ENCODE measurements around the gene SLC17A2. TPM values are rescaled to one million over a fixed set of nuclear protein-coding genes. Genes with fewer than 3 reads are reported as not detected.
A peak's percentile ranks its signal among the peaks of the same experiment; 100 is the strongest.

The SLC17A2 gene
- total and polyA plus RNA-seq, 2 of the 8 experiments (the other 6 are each of a cell fraction or from before 2014, with no cell fraction given) = not detected

DNA sequence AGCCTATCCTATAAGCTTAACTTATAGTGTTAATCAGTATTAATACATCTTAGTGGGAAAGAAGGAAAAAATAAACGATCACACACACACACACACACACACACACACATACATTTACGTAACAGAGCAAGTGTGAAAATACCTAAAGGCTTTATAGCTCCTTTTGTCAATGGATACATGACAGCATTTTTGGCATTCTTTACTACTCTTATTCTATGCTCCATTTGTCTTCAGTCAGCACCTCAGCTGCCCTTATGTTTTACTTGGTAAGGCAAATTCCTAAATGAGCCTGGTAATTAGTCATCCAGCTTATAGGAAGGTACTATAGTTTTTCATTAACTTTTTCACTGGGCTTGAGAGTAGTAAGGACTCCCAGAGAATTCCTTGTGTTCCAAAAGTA is 31.4 kb downstream of the SLC17A2 start (continued):
- TF ChIP-seq, protein P1, sequence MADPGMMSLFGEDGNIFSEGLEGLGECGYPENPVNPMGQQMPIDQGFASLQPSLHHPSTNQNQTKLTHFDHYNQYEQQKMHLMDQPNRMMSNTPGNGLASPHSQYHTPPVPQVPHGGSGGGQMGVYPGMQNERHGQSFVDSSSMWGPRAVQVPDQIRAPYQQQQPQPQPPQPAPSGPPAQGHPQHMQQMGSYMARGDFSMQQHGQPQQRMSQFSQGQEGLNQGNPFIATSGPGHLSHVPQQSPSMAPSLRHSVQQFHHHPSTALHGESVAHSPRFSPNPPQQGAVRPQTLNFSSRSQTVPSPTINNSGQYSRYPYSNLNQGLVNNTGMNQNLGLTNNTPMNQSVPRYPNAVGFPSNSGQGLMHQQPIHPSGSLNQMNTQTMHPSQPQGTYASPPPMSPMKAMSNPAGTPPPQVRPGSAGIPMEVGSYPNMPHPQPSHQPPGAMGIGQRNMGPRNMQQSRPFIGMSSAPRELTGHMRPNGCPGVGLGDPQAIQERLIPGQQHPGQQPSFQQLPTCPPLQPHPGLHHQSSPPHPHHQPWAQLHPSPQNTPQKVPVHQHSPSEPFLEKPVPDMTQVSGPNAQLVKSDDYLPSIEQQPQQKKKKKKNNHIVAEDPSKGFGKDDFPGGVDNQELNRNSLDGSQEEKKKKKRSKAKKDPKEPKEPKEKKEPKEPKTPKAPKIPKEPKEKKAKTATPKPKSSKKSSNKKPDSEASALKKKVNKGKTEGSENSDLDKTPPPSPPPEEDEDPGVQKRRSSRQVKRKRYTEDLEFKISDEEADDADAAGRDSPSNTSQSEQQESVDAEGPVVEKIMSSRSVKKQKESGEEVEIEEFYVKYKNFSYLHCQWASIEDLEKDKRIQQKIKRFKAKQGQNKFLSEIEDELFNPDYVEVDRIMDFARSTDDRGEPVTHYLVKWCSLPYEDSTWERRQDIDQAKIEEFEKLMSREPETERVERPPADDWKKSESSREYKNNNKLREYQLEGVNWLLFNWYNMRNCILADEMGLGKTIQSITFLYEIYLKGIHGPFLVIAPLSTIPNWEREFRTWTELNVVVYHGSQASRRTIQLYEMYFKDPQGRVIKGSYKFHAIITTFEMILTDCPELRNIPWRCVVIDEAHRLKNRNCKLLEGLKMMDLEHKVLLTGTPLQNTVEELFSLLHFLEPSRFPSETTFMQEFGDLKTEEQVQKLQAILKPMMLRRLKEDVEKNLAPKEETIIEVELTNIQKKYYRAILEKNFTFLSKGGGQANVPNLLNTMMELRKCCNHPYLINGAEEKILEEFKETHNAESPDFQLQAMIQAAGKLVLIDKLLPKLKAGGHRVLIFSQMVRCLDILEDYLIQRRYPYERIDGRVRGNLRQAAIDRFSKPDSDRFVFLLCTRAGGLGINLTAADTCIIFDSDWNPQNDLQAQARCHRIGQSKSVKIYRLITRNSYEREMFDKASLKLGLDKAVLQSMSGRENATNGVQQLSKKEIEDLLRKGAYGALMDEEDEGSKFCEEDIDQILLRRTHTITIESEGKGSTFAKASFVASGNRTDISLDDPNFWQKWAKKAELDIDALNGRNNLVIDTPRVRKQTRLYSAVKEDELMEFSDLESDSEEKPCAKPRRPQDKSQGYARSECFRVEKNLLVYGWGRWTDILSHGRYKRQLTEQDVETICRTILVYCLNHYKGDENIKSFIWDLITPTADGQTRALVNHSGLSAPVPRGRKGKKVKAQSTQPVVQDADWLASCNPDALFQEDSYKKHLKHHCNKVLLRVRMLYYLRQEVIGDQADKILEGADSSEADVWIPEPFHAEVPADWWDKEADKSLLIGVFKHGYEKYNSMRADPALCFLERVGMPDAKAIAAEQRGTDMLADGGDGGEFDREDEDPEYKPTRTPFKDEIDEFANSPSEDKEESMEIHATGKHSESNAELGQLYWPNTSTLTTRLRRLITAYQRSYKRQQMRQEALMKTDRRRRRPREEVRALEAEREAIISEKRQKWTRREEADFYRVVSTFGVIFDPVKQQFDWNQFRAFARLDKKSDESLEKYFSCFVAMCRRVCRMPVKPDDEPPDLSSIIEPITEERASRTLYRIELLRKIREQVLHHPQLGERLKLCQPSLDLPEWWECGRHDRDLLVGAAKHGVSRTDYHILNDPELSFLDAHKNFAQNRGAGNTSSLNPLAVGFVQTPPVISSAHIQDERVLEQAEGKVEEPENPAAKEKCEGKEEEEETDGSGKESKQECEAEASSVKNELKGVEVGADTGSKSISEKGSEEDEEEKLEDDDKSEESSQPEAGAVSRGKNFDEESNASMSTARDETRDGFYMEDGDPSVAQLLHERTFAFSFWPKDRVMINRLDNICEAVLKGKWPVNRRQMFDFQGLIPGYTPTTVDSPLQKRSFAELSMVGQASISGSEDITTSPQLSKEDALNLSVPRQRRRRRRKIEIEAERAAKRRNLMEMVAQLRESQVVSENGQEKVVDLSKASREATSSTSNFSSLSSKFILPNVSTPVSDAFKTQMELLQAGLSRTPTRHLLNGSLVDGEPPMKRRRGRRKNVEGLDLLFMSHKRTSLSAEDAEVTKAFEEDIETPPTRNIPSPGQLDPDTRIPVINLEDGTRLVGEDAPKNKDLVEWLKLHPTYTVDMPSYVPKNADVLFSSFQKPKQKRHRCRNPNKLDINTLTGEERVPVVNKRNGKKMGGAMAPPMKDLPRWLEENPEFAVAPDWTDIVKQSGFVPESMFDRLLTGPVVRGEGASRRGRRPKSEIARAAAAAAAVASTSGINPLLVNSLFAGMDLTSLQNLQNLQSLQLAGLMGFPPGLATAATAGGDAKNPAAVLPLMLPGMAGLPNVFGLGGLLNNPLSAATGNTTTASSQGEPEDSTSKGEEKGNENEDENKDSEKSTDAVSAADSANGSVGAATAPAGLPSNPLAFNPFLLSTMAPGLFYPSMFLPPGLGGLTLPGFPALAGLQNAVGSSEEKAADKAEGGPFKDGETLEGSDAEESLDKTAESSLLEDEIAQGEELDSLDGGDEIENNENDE (IDR thresholded peaks at IDR 0.05; ENCODE audit: insufficient replicate concordance, low read length) = peak; percentile 88
- no peak for TF ChIP-seq SIN3A (conservative IDR thresholded peaks at IDR 0.05 in 1 of 2, IDR thresholded peaks at IDR 0.05 in 1 of 2; ENCODE audit: low read depth in 1 of 2, low read length in 2 of 2)
- TF ChIP-seq CEBPB (IDR thresholded peaks at IDR 0.05; ENCODE audit: low read depth, low read length) = 0 out of 2 replicates have a peak, but pooled peaks have one; percentile 21
- TF ChIP-seq, protein P2, sequence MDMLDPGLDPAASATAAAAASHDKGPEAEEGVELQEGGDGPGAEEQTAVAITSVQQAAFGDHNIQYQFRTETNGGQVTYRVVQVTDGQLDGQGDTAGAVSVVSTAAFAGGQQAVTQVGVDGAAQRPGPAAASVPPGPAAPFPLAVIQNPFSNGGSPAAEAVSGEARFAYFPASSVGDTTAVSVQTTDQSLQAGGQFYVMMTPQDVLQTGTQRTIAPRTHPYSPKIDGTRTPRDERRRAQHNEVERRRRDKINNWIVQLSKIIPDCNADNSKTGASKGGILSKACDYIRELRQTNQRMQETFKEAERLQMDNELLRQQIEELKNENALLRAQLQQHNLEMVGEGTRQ (IDR thresholded peaks at IDR 0.05; ENCODE audit: low read length) = no peak
- TF ChIP-seq CTBP2 (IDR thresholded peaks at IDR 0.05; ENCODE audit: borderline replicate concordance, insufficient read depth, insufficient read length, low read length) = no peak
- no peak for TF ChIP-seq ZNF274 (IDR thresholded peaks at IDR 0.05; ENCODE audit: borderline replicate concordance, extremely low read depth, low read length)
- TF ChIP-seq, protein P3, sequence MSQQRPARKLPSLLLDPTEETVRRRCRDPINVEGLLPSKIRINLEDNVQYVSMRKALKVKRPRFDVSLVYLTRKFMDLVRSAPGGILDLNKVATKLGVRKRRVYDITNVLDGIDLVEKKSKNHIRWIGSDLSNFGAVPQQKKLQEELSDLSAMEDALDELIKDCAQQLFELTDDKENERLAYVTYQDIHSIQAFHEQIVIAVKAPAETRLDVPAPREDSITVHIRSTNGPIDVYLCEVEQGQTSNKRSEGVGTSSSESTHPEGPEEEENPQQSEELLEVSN (IDR thresholded peaks at IDR 0.05) = no peak
- 0 out of 2 replicates have a peak, but pooled peaks have one; percentile 52 for TF ChIP-seq SP1 (IDR thresholded peaks at IDR 0.05; ENCODE audit: low read depth, low read length)
- peak in 1 of 2 experiments; percentile 9 for TF ChIP-seq BCL11A (IDR thresholded peaks at IDR 0.05; ENCODE audit: low read depth in 2 of 2, low read length in 2 of 2)

Data from H1 (cell line).